Activated CD8-positive, alpha-beta T cell treated with anti-CD3 and anti-CD28 coated beads for 36 hours (primary cell): ENCODE results near the gene KDM2B. TPM values are rescaled to one million over a fixed set of nuclear protein-coding genes. Genes with fewer than 3 reads are reported as not detected.
A peak's percentile ranks its signal among the peaks of the same experiment; 100 is the strongest.

Experiments
- ATAC-seq: fragments of 200-7000 bp; cut with Tn5 transposase; one replicate; pipeline ENCODE4 v1.10.0; 2021; ENCODE audit warnings: mild to moderate bottlenecking, moderate library complexity
- CTCF ChIA-PET: fragments of 350-600 bp; sonication (Branson Sonifier 250); formaldehyde crosslinking; loops from one replicate; lab custom pipeline; 2021; ENCODE audit warnings: antibody characterized with exemption; lab: Charles Lee
- POLR2A ChIA-PET: fragments of 350-600 bp; sonication (Branson Sonifier 250); formaldehyde crosslinking; loops from one replicate; lab custom pipeline; 2021; ENCODE audit warnings: antibody characterized with exemption; lab: Charles Lee
- DNase-seq: peaks from one replicate; pipeline ENCODE4 v3.0.0-alpha.2; 2020
- H3K27ac Mint-ChIP-seq: one replicate; pipeline ENCODE4 v1.8.0; 2021; ENCODE audit warnings: mild to moderate bottlenecking, mixed read lengths
- H3K27me3 Mint-ChIP-seq: one replicate; pipeline ENCODE4 v1.8.0; 2021; ENCODE audit warnings: mixed read lengths
- H3K36me3 Mint-ChIP-seq: one replicate; pipeline ENCODE4 v1.8.0; 2021; ENCODE audit warnings: low read depth, mixed read lengths
- H3K4me1 Mint-ChIP-seq: one replicate; pipeline ENCODE4 v1.8.0; 2021; ENCODE audit warnings: low read depth, mixed read lengths
- H3K4me3 Mint-ChIP-seq: one replicate; pipeline ENCODE4 v1.8.0; 2021; ENCODE audit warnings: mild to moderate bottlenecking, moderate library complexity, mixed read lengths
- H3K9me3 Mint-ChIP-seq: one replicate; pipeline ENCODE4 v1.8.0; 2021; ENCODE audit warnings: mixed read lengths
- intact Hi-C: fragments of 100-400 bp; cut with micrococcal nuclease; formaldehyde crosslinking; loops from one replicate; pipeline ENCODE4 v1.10.0; 2022
- total RNA-seq, 2 experiments: library from RNA; stranded (reverse); gene quantifications; one replicate each; pipeline ENCODE4 v1.2.3, GENCODE V29; 2021
- TF ChIP-seq, protein P1 (sequence below): fragments of 200-600 bp; IDR thresholded peaks from one replicate; pipeline ENCODE4 v1.8.0; 2022; ENCODE audit warnings: antibody characterized with exemption, mild to moderate bottlenecking

KDM2B gene
- total RNA-seq, 2 experiments from 2014 or later: 61.0 to 61.7 TPM

DNA sequence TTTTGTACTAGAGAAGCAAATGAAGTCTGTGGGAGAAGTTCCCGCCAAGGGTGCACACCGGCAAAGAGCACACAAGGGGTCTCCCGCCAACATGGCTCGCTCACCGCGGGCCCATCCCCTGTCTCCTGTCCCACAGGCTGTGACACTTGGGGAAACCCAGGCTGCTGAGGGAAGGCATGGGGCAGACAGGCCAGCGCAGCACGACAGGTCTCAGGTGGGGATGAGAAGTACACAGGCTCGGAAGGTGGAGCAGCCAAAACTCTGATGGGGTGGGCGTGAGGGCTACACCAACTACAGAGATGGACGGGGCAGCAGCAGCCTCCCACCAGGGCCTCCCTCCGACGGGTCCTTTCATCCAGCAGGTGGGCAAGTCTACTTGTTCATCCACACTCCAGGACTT, 116.5 kb downstream of the KDM2B start:
- CTCF ChIA-PET: interaction anchor here (1.0 to 2.3 kb wide), 5 partner anchors 14 to 233 kb away, joined by 3 to 10 read pairs (median 4); no protein-coding TSS in a partner anchor
- intact Hi-C loops: loop anchor here (10.0 kb wide), 1 partner anchor 110 kb away; the partner anchor contains the start of gene ANAPC5
- ATAC-seq (no peak), DNase-seq (no peak)
- H3K4me3 Mint-ChIP-seq: no peak overlapping the region
- POLR2A ChIA-PET: interaction anchor here (0.5 to 2.4 kb wide), 2 partner anchors 64 to 271 kb away, joined by 5 to 9 read pairs; partner anchors contain the start of gene RNF34
- H3K9me3 Mint-ChIP-seq: no peaks in the 10 kb centered on the region
- no peaks in the 10 kb centered on the region for H3K27me3 Mint-ChIP-seq
- TF ChIP-seq, protein P1, sequence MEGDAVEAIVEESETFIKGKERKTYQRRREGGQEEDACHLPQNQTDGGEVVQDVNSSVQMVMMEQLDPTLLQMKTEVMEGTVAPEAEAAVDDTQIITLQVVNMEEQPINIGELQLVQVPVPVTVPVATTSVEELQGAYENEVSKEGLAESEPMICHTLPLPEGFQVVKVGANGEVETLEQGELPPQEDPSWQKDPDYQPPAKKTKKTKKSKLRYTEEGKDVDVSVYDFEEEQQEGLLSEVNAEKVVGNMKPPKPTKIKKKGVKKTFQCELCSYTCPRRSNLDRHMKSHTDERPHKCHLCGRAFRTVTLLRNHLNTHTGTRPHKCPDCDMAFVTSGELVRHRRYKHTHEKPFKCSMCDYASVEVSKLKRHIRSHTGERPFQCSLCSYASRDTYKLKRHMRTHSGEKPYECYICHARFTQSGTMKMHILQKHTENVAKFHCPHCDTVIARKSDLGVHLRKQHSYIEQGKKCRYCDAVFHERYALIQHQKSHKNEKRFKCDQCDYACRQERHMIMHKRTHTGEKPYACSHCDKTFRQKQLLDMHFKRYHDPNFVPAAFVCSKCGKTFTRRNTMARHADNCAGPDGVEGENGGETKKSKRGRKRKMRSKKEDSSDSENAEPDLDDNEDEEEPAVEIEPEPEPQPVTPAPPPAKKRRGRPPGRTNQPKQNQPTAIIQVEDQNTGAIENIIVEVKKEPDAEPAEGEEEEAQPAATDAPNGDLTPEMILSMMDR: no peak
- no peak overlapping the region for H3K27ac Mint-ChIP-seq
- peaks cover 49% of the 10 kb centered on the region for H3K4me1 Mint-ChIP-seq
- H3K36me3 Mint-ChIP-seq: peaks cover 20% of the 10 kb centered on the region

DNA sequence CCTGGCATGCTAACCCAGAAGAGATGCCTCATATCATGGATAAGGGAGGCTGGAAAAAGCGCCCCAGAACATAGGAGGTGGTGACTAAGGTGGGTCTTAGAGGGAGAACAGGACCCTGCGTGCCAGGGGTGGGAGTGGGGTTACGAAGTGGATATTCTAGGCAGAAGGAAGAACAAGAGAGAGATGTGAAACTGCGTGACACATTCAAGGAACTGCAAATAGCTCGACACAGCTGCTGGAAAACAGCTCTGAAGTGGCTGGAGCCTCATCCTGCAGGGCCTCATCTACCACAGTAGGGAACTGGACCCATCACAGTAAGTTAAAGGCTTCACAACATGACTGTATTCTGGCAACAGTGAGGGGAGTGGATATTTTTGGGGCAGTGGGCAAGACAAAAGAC, 119.8 kb downstream of the KDM2B start:
- CTCF ChIA-PET: interaction anchor here (1.2 to 2.9 kb wide), 3 partner anchors 15 to 126 kb away, joined by 4 to 13 read pairs (median 4); no protein-coding TSS in a partner anchor
- intact Hi-C loops: loop anchor here (10.0 kb wide), 1 partner anchor 106 kb away; the partner anchor contains the start of gene ANAPC5
- POLR2A ChIA-PET: interaction anchor here (1.3 kb wide), 1 partner anchor 18 kb away, joined by 5 read pairs; no protein-coding TSS in a partner anchor
- peak overlapping the region; percentile 11 for H3K27ac Mint-ChIP-seq
- ATAC-seq: no peak
- no peak for DNase-seq
- TF ChIP-seq, protein P1: no peak
- no peaks in the 10 kb centered on the region for H3K9me3 Mint-ChIP-seq
- H3K4me1 Mint-ChIP-seq: peaks cover 63% of the 10 kb centered on the region
- H3K4me3 Mint-ChIP-seq: no peak overlapping the region
- peaks cover 27% of the 10 kb centered on the region for H3K36me3 Mint-ChIP-seq
- no peaks in the 10 kb centered on the region for H3K27me3 Mint-ChIP-seq

DNA sequence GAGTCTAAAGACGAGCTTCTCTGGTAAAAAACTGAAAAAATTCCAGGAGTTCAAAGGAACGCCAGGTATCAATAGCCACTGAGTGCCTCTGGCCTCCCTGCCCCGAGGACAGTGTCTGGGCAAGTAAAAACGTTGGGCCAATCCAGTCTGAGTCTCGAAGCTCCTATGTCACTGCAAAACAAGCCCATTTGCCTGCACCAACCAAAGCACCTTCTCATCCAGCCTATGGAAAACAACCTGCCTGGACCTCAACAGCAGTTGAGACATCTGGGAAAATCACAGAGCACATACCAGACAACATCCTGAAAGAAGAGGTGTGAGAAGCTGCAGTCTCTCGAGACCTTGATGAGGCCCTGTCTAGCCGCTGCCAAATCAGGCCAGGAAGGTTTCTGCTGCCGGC, 124.3 kb downstream of the KDM2B start:
- no peak overlapping the region for H3K4me3 Mint-ChIP-seq
- no peaks in the 10 kb centered on the region for H3K9me3 Mint-ChIP-seq
- ChIA-PET CTCF (interaction anchor here (0.6 to 2.9 kb wide), 3 partner anchors 14 to 227 kb away, joined by 3 to 16 read pairs (median 4); no protein-coding TSS in a partner anchor), POLR2A (interaction anchor here (0.6 to 0.9 kb wide), 2 partner anchors 14 to 913 kb away, joined by 3 read pairs; no protein-coding TSS in a partner anchor)
- no peak overlapping the region for H3K27ac Mint-ChIP-seq
- H3K4me1 Mint-ChIP-seq: peaks cover 54% of the 10 kb centered on the region
- peaks cover 15% of the 10 kb centered on the region for H3K36me3 Mint-ChIP-seq
- ATAC-seq: no peak
- intact Hi-C loops: no loop called here
- no peak for DNase-seq
- TF ChIP-seq, protein P1: no peak
- no peaks in the 10 kb centered on the region for H3K27me3 Mint-ChIP-seq

DNA sequence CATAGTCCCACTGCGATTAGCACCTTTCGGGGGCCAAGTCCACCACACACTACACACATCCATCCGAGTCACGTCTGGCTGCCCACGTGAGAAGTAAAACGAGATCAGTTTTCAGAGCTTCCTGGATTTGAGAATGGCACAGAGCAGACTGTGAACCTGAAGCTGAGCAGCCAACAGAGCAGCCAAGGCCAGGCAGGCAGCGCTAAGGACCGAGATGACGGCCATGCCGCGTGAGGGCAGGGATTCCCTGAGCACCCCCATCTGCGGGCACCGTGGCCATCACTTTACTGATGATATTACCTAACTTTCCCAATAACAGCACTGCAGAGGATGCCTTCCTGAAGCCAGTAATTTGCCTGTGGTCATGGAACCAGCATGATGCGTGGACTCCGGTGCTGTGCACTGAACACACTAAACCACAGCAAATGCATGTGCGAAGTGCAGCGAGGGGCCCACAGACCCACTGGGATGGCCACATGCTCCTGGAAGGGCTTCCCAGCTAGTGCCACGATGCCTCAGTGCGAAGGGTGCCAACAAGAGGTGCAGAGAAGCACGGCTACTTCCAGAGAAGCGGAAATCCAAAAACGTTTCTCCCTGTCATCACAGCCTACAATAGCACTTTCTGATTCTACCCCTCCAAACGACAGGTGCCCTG, 124.9 kb downstream of the KDM2B start:
- CTCF ChIA-PET: interaction anchor here (0.6 to 2.9 kb wide), 3 partner anchors 13 to 227 kb away, joined by 3 to 16 read pairs (median 4); no protein-coding TSS in a partner anchor

More for the DNA sequence above, 124.9 kb downstream of the KDM2B start:
- H3K9me3 Mint-ChIP-seq: no peaks in the 10 kb centered on the region
- DNase-seq: no peak
- H3K27ac Mint-ChIP-seq: no peak overlapping the region
- TF ChIP-seq, protein P1: no peak
- H3K27me3 Mint-ChIP-seq: no peaks in the 10 kb centered on the region
- no peak overlapping the region for H3K4me3 Mint-ChIP-seq
- POLR2A ChIA-PET: interaction anchor here (1.1 kb wide), 1 partner anchor 10 kb away, joined by 5 read pairs; no protein-coding TSS in a partner anchor
- intact Hi-C loops: no loop called here
- peaks cover 17% of the 10 kb centered on the region for H3K36me3 Mint-ChIP-seq
- H3K4me1 Mint-ChIP-seq: peaks cover 50% of the 10 kb centered on the region
- no peak for ATAC-seq
